Activated CD4-positive, alpha-beta memory T cell treated with anti-CD3 and anti-CD28 coated beads for 36 hours (primary cell): ENCODE data around the gene GPR22. TPM values are rescaled to one million over a fixed set of nuclear protein-coding genes. Genes with fewer than 3 reads are reported as not detected.
A peak's percentile ranks its signal among the peaks of the same experiment; 100 is the strongest.

Source experiments
- CTCF ChIA-PET: fragments of 350-600 bp; sonication (Branson Sonifier 250); formaldehyde crosslinking; loops from one replicate; lab custom pipeline; 2021; ENCODE audit warnings: antibody characterized with exemption, inconsistent platforms; lab: Charles Lee
- POLR2A ChIA-PET: fragments of 350-600 bp; sonication (Branson Sonifier 250); formaldehyde crosslinking; loops from one replicate; lab custom pipeline; 2021; ENCODE audit warnings: antibody characterized with exemption; lab: Charles Lee
- DNase-seq: peaks from one replicate; pipeline ENCODE4 v3.0.0-alpha.2; 2020
- H3K27ac Mint-ChIP-seq: one replicate; pipeline ENCODE4 v1.8.0; 2021; ENCODE audit warnings: mixed read lengths
- H3K27me3 Mint-ChIP-seq: one replicate; pipeline ENCODE4 v1.8.0; 2021; ENCODE audit warnings: mixed read lengths
- H3K36me3 Mint-ChIP-seq: one replicate; pipeline ENCODE4 v1.8.0; 2021; ENCODE audit warnings: mixed read lengths
- H3K4me1 Mint-ChIP-seq: one replicate; pipeline ENCODE4 v1.8.0; 2021; ENCODE audit warnings: low read depth, mixed read lengths
- H3K4me3 Mint-ChIP-seq: one replicate; pipeline ENCODE4 v1.8.0; 2021; ENCODE audit warnings: mild to moderate bottlenecking, mixed read lengths
- H3K9me3 Mint-ChIP-seq: one replicate; pipeline ENCODE4 v1.8.0; 2021; ENCODE audit warnings: mixed read lengths
- intact Hi-C: fragments of 100-400 bp; cut with micrococcal nuclease; formaldehyde crosslinking; loops from one replicate; pipeline ENCODE4 v1.15.1; 2023
- total RNA-seq, 2 experiments: library from RNA; stranded (reverse); gene quantifications; one replicate each; pipeline ENCODE4 v1.2.3, GENCODE V29; 2021

Gene GPR22
- total RNA-seq, 2 experiments from 2014 or later: not detected

DNA sequence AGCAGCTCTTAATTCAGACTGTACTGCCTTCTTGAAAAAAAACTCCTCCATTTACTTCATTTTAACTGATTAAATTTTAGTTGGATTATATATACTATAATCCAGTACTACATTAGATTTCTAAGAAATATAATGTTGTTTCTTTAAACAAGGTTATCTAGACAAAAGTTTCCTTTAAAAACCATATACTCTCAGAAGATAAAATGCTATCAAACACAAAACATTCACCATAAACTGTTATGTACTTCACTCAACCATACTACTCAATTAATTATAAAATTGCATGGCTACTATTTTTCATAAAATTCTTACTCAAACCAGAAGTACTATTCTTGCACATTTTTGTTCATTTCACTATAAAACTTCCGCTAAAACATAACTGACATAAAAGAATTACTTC lies 12.7 kb downstream of the GPR22 start:
- Mint-ChIP-seq H3K27me3 (no peaks in the 10 kb centered on the region), H3K27ac (no peak overlapping the region), H3K4me3 (no peak overlapping the region), H3K36me3 (no peaks in the 10 kb centered on the region), H3K4me1 (peaks cover 15% of the 10 kb centered on the region), H3K9me3 (no peaks in the 10 kb centered on the region)
- no peak for DNase-seq
- POLR2A ChIA-PET: no interaction called here
- CTCF ChIA-PET: no interaction called here
- intact Hi-C loops: no loop called here

- POLR2A ChIA-PET: no interaction called here
- no peak for DNase-seq
- no peaks in the 10 kb centered on the region for H3K27me3 Mint-ChIP-seq
- no peak overlapping the region for H3K27ac Mint-ChIP-seq
- intact Hi-C loops: no loop called here
- peaks cover 16% of the 10 kb centered on the region for H3K4me1 Mint-ChIP-seq
- H3K36me3 Mint-ChIP-seq: no peaks in the 10 kb centered on the region
- no peak overlapping the region for H3K4me3 Mint-ChIP-seq
- CTCF ChIA-PET: no interaction called here
- H3K9me3 Mint-ChIP-seq: no peaks in the 10 kb centered on the region
These were observed 16.2 kb downstream of the GPR22 start for GRCh38 chr7:107486041-107486440.

DNA sequence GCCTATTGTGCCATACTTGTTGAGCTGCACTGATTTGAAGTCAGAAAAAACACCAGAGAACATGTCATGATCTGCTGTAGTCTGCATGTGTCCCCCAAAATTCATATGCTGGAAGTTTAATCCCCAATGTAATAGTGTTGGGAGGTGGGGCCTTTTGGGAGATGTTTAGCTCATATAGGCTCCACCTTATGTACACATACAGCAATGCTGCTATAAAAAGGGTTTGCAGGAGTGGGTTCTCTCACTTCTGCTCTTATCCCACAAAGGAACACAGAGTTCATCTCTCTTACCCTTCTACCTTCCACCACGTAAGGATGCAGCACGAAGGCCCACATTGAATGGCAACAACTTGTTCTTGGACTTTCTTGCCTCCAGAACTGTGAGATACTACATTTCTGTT lies 23.0 kb downstream of the GPR22 start:
- Mint-ChIP-seq H3K36me3 (peaks cover 3% of the 10 kb centered on the region), H3K4me1 (peaks cover 24% of the 10 kb centered on the region), H3K4me3 (no peak overlapping the region), H3K9me3 (no peaks in the 10 kb centered on the region), H3K27ac (no peak overlapping the region), H3K27me3 (no peaks in the 10 kb centered on the region)
- ChIA-PET CTCF (interaction anchor here (1.2 kb wide), 1 partner anchor 9 kb away, joined by 3 read pairs; no protein-coding TSS in a partner anchor), POLR2A (interaction anchor here (0.5 kb wide), 1 partner anchor 147 kb away, joined by 4 read pairs; no protein-coding TSS in a partner anchor)
- intact Hi-C loops: no loop called here
- DNase-seq: no peak

GRCh38 chr7:107494315-107494751 lies 24.5 kb downstream of the GPR22 start:
- ChIA-PET POLR2A (no interaction called here), CTCF (no interaction called here)
- DNase-seq: no peak
- no peak overlapping the region for H3K4me3 Mint-ChIP-seq
- H3K9me3 Mint-ChIP-seq: no peaks in the 10 kb centered on the region
- no peak overlapping the region for H3K27ac Mint-ChIP-seq
- H3K4me1 Mint-ChIP-seq: peaks cover 28% of the 10 kb centered on the region
- peaks cover 3% of the 10 kb centered on the region for H3K36me3 Mint-ChIP-seq
- no peaks in the 10 kb centered on the region for H3K27me3 Mint-ChIP-seq
- intact Hi-C loops: no loop called here

GRCh38 chr7:107494884-107495283 lies 25.0 kb downstream of the GPR22 start:
- CTCF ChIA-PET: no interaction called here
- H3K9me3 Mint-ChIP-seq: no peaks in the 10 kb centered on the region

DNA sequence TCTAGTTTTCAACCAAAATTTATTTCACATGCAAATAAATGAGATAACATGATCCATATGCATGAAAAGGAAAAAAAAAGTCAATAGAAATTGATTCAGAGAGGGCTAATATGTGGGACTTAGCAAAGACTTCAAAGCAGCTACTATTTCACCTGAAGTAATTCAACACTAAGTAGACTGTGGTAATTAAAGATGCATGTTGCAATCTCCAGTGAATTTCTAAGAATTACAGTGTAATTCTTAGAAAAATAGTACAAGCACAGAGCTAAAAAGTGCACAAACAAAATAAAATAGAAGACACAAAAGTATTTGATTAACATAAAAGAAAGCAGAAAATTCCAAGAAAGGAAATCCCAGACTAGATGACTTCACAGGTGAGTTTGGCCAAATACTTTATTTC lies 25.7 kb downstream of the GPR22 start:
- intact Hi-C loops: no loop called here
- CTCF ChIA-PET: no interaction called here
- Mint-ChIP-seq H3K36me3 (peaks cover 3% of the 10 kb centered on the region), H3K9me3 (no peaks in the 10 kb centered on the region), H3K4me3 (no peak overlapping the region), H3K27ac (no peak overlapping the region), H3K4me1 (peaks cover 24% of the 10 kb centered on the region), H3K27me3 (no peaks in the 10 kb centered on the region)
- no peak for DNase-seq
- POLR2A ChIA-PET: no interaction called here

More at GRCh38 chr7:107494884-107495283, 25.0 kb downstream of the GPR22 start:
- Mint-ChIP-seq H3K4me3 (no peak overlapping the region), H3K27ac (no peak overlapping the region), H3K27me3 (no peaks in the 10 kb centered on the region), H3K4me1 (peaks cover 28% of the 10 kb centered on the region), H3K36me3 (peaks cover 3% of the 10 kb centered on the region)
- intact Hi-C loops: no loop called here
- POLR2A ChIA-PET: no interaction called here
- no peak for DNase-seq

GRCh38 chr7:107499731-107500130 lies 29.9 kb downstream of the GPR22 start:
- no peaks in the 10 kb centered on the region for H3K9me3 Mint-ChIP-seq
- H3K27me3 Mint-ChIP-seq: no peaks in the 10 kb centered on the region
- DNase-seq: no peak
- peaks cover 25% of the 10 kb centered on the region for H3K4me1 Mint-ChIP-seq
- ChIA-PET CTCF (no interaction called here), POLR2A (no interaction called here)
- intact Hi-C loops: loop anchor here (5.0 kb wide), 1 partner anchor 297 kb away; no protein-coding TSS in a partner anchor
- no peak overlapping the region for H3K27ac Mint-ChIP-seq
- H3K36me3 Mint-ChIP-seq: peaks cover 3% of the 10 kb centered on the region
- no peak overlapping the region for H3K4me3 Mint-ChIP-seq

GRCh38 chr7:107501593-107501992 lies 31.7 kb downstream of the GPR22 start:
- Mint-ChIP-seq H3K9me3 (no peaks in the 10 kb centered on the region), H3K4me3 (no peak overlapping the region), H3K27ac (no peak overlapping the region), H3K4me1 (peaks cover 24% of the 10 kb centered on the region), H3K36me3 (peaks cover 3% of the 10 kb centered on the region), H3K27me3 (no peaks in the 10 kb centered on the region)
- DNase-seq: peak; percentile 50
- ChIA-PET CTCF (interaction anchor here (0.7 to 2.1 kb wide), 13 partner anchors 9 to 1144 kb away, joined by 3 to 11 read pairs (median 3); partner anchors contain the start of gene CBLL1), POLR2A (no interaction called here)
- intact Hi-C loops: loop anchor here (5.0 kb wide), 1 partner anchor 299 kb away; no protein-coding TSS in a partner anchor

DNA sequence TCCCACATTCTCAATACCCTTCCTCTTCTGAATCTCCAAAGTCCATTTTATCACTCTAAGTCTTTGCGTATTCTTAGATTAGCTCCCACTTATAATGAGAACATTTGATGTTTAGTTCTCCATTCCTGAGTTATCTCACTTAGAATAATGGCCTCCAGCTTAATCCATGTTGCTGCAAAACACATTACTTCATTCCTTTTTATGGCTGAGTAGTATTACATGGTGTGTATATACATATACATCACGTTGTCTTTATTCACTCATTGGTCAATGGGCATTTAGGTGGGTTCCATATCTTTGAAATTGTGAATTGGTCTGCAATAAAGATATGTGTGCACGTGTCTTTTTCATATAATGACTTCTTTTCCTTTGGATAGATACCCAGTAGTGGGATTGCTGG lies 32.3 kb downstream of the GPR22 start:
- Mint-ChIP-seq H3K4me3 (no peak overlapping the region), H3K27me3 (no peaks in the 10 kb centered on the region), H3K27ac (no peak overlapping the region), H3K9me3 (no peaks in the 10 kb centered on the region), H3K36me3 (peaks cover 2% of the 10 kb centered on the region), H3K4me1 (peaks cover 26% of the 10 kb centered on the region)
- ChIA-PET CTCF (interaction anchor here (0.7 to 2.1 kb wide), 7 partner anchors 10 to 300 kb away, joined by 3 to 11 read pairs (median 4); no protein-coding TSS in a partner anchor), POLR2A (no interaction called here)
- intact Hi-C loops: loop anchor here (5.0 kb wide), 1 partner anchor 300 kb away; no protein-coding TSS in a partner anchor
- DNase-seq: no peak

DNA sequence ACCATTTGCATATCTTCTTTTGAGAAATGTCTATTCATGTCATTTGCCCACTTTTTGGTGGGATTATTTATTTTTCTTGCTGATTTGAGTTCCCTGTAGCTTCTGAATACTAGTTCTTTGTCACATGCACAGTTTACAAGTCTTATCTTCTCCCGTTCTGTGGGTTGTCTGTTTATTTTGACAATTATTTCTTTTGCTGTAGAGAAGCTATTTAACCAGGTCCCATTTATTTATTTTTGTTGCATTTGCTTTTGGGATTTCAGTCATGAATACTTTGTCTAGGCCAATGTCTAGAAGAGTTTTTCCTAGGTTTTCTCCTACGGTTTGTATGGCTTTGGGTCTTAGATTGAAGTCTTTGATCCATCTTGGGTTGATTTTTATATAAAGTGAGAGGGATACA lies 32.9 kb downstream of the GPR22 start:
- Mint-ChIP-seq H3K4me3 (no peak overlapping the region), H3K36me3 (no peaks in the 10 kb centered on the region), H3K27ac (no peak overlapping the region), H3K9me3 (no peaks in the 10 kb centered on the region), H3K27me3 (no peaks in the 10 kb centered on the region), H3K4me1 (peaks cover 25% of the 10 kb centered on the region)
- intact Hi-C loops: loop anchor here (5.0 kb wide), 1 partner anchor 300 kb away; no protein-coding TSS in a partner anchor
- DNase-seq: no peak
- POLR2A ChIA-PET: no interaction called here
- CTCF ChIA-PET: no interaction called here

- no peaks in the 10 kb centered on the region for H3K36me3 Mint-ChIP-seq
- POLR2A ChIA-PET: no interaction called here
- intact Hi-C loops: loop anchor here (5.0 kb wide), 1 partner anchor 301 kb away; no protein-coding TSS in a partner anchor
- CTCF ChIA-PET: no interaction called here
- peaks cover 23% of the 10 kb centered on the region for H3K4me1 Mint-ChIP-seq
- no peak for DNase-seq
- no peak overlapping the region for H3K27ac Mint-ChIP-seq
- H3K9me3 Mint-ChIP-seq: no peaks in the 10 kb centered on the region
- no peaks in the 10 kb centered on the region for H3K27me3 Mint-ChIP-seq
- no peak overlapping the region for H3K4me3 Mint-ChIP-seq
These were observed 33.8 kb downstream of the GPR22 start for GRCh38 chr7:107503687-107504086.

DNA sequence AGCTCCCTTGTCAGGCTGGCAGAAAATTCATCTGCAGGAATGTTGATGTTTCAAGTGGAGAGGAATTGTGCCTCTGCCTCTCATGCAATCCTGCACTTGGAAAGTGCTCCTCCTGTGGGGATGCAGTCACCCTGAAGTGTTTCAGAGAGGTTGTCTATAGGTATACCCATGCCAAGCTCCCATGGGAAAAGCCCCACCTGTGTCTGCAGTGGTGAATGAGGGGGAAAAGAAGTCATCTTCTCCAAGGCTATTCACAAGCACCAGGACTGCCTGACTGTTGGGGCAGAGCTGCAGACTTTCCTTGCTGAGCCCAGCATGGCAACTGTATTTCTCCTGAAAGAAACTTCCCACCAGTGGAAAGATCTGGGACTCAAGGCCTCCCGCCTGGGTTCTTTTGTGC lies 35.5 kb downstream of the GPR22 start:
- POLR2A ChIA-PET: no interaction called here
- Mint-ChIP-seq H3K4me3 (no peak overlapping the region), H3K36me3 (no peaks in the 10 kb centered on the region), H3K27me3 (no peaks in the 10 kb centered on the region), H3K27ac (no peak overlapping the region), H3K9me3 (no peaks in the 10 kb centered on the region), H3K4me1 (peaks cover 26% of the 10 kb centered on the region)
- CTCF ChIA-PET: no interaction called here
- DNase-seq: no peak
- intact Hi-C loops: no loop called here
